Hippocampal formation (tissue), 2 donors: ENCODE measurements around the gene IFNGR2.
"Not testable (repeated sequence)": the region's sequence is repeated elsewhere in the genome, so short reads cannot be mapped to it uniquely, and the experiment has no call there.

ENCODE experiments used
- DNase-seq, 2 donors: peaks; one replicate each; lab custom pipeline; 2025; lab: John Stamatoyannopoulos, UW

IFNGR2 gene

GRCh38 chr21:33437140-33437539 is 33.9 kb downstream of the IFNGR2 start:
- no peak for DNase-seq

- no peak for DNase-seq
Observed at GRCh38 chr21:33441489-33442477, 38.6 kb downstream of the IFNGR2 start.

- DNase-seq: no peak
Observed at GRCh38 chr21:33443194-33443593, 40.0 kb downstream of the IFNGR2 start.

GRCh38 chr21:33444499-33444898 is 41.3 kb downstream of the IFNGR2 start:
- DNase-seq: no peak

GRCh38 chr21:33446620-33447019 is 43.4 kb downstream of the IFNGR2 start:
- not testable (repeated sequence) for DNase-seq

GRCh38 chr21:33449616-33450015 is 46.4 kb downstream of the IFNGR2 start:
- DNase-seq: no peak

- no peak for DNase-seq
Observed at GRCh38 chr21:33451634-33452071, 48.4 kb downstream of the IFNGR2 start.

GRCh38 chr21:33452362-33452761 is 49.1 kb downstream of the IFNGR2 start:
- no peak for DNase-seq

- no peak for DNase-seq
Observed at GRCh38 chr21:33455686-33456446, 52.7 kb downstream of the IFNGR2 start.

- no peak for DNase-seq
Observed at GRCh38 chr21:33458861-33459260, 55.6 kb downstream of the IFNGR2 start.

- no peak for DNase-seq
Observed at GRCh38 chr21:33461538-33462250, 58.5 kb downstream of the IFNGR2 start.

GRCh38 chr21:33469183-33469582 is 66.0 kb downstream of the IFNGR2 start:
- DNase-seq: not testable (repeated sequence)

GRCh38 chr21:33470701-33471100 is 67.5 kb downstream of the IFNGR2 start:
- DNase-seq: no peak

GRCh38 chr21:33473344-33473743 is 70.1 kb downstream of the IFNGR2 start:
- no peak for DNase-seq

GRCh38 chr21:33477066-33477465 is 73.9 kb downstream of the IFNGR2 start:
- DNase-seq: no peak

- no peak for DNase-seq
Observed at GRCh38 chr21:33478182-33478581, 75.0 kb downstream of the IFNGR2 start.

- DNase-seq: peak in 1 of 2 donors; percentile 43
Observed at GRCh38 chr21:33478935-33479678, 75.9 kb downstream of the IFNGR2 start.

- peak; percentile 95 to 98 for DNase-seq
Observed at GRCh38 chr21:33479679-33480480, 76.7 kb downstream of the IFNGR2 start, which contains the start of gene TMEM50B. Gene TMEM50B, minus strand, starts transcription at chr21:33479974. Its CDS starts 11,089 bp downstream, at chr21:33468885.

- no peak for DNase-seq
Observed at GRCh38 chr21:33480481-33481103, 77.4 kb downstream of the IFNGR2 start.
